PC-9 (cell line): ENCODE data around the gene COL5A2.

Experiments
- EZH2 ChIP-seq: fragments of 200-600 bp; sonication (generic); IDR thresholded peaks from 2 replicates; pipeline ENCODE4 v1.8.0; 2017; ENCODE audit warnings: antibody characterized with exemption, low read depth
- TF ChIP-seq, protein P1 (sequence below): fragments of 200-600 bp; sonication (generic); conservative IDR thresholded peaks from 2 replicates; pipeline ENCODE4 v1.6.1; 2017; ENCODE audit warnings: mixed run types, antibody characterized with exemption, mild to moderate bottlenecking, moderate library complexity

DNA sequence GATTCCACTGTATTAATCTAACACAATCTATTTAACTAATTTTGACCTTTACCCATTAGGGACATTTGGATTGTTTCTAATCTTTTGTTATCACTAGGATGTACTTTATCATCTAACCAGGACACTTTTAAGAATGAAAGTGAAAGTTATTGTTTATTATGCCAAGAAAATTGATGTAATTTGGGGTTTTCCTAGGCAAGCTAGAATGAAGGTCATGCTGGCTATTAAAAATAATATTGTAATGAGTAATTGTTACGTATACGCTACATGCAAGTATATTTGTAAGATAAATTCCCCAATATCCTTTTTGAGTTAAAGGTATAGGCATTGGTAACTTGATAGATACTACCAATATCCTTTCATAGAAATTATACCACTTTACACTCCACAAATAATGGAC is 74.6 kb downstream of the COL5A2 start:
- TF ChIP-seq, protein P1, sequence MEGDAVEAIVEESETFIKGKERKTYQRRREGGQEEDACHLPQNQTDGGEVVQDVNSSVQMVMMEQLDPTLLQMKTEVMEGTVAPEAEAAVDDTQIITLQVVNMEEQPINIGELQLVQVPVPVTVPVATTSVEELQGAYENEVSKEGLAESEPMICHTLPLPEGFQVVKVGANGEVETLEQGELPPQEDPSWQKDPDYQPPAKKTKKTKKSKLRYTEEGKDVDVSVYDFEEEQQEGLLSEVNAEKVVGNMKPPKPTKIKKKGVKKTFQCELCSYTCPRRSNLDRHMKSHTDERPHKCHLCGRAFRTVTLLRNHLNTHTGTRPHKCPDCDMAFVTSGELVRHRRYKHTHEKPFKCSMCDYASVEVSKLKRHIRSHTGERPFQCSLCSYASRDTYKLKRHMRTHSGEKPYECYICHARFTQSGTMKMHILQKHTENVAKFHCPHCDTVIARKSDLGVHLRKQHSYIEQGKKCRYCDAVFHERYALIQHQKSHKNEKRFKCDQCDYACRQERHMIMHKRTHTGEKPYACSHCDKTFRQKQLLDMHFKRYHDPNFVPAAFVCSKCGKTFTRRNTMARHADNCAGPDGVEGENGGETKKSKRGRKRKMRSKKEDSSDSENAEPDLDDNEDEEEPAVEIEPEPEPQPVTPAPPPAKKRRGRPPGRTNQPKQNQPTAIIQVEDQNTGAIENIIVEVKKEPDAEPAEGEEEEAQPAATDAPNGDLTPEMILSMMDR: no peak
- TF ChIP-seq EZH2: no peak
